NOMO-1 (cell line): Measurements from ENCODE around the gene WNK2.

Experiments
- DNase-seq, 2 experiments: peaks; one replicate each; lab custom pipeline; 2025; ENCODE audit not compliant: unreplicated experiment in 2 of 2; lab: John Stamatoyannopoulos, UW

WNK2 gene

GRCh38 chr9:93184432-93185265 lies 710 bp downstream of the WNK2 start:
- DNase-seq: no peak

- DNase-seq: no peak
Observed at GRCh38 chr9:93185266-93186214, 1.6 kb downstream of the WNK2 start.

- no peak for DNase-seq
Observed at GRCh38 chr9:93186215-93186945, 2.4 kb downstream of the WNK2 start.

GRCh38 chr9:93187047-93187446 lies 3.1 kb downstream of the WNK2 start:
- DNase-seq: no peak

GRCh38 chr9:93187574-93187973 lies 3.6 kb downstream of the WNK2 start:
- no peak for DNase-seq

GRCh38 chr9:93188426-93189368 lies 4.8 kb downstream of the WNK2 start:
- no peak for DNase-seq

GRCh38 chr9:93189369-93190132 lies 5.6 kb downstream of the WNK2 start:
- no peak for DNase-seq

- DNase-seq: no peak
Observed at GRCh38 chr9:93190133-93190525, 6.2 kb downstream of the WNK2 start.

- no peak for DNase-seq
Observed at GRCh38 chr9:93190656-93191353, 6.9 kb downstream of the WNK2 start.

GRCh38 chr9:93191354-93191660 lies 7.4 kb downstream of the WNK2 start:
- no peak for DNase-seq

GRCh38 chr9:93192721-93193387 lies 8.9 kb downstream of the WNK2 start:
- DNase-seq: no peak

- DNase-seq: no peak
Observed at GRCh38 chr9:93193388-93194220, 9.7 kb downstream of the WNK2 start.

- DNase-seq: no peak
Observed at GRCh38 chr9:93194221-93194625, 10.3 kb downstream of the WNK2 start.

GRCh38 chr9:93194641-93195040 lies 10.7 kb downstream of the WNK2 start:
- DNase-seq: no peak

GRCh38 chr9:93196096-93197055 lies 12.4 kb downstream of the WNK2 start:
- no peak for DNase-seq

GRCh38 chr9:93197670-93198069 lies 13.7 kb downstream of the WNK2 start:
- no peak for DNase-seq
